Neural progenitor cell (in vitro differentiated cells): ENCODE results near the gene HOXA5. TPM values are rescaled to one million over a fixed set of nuclear protein-coding genes. Genes with fewer than 3 reads are reported as not detected.

Experiments
- DNase-seq: peaks from one replicate; pipeline ENCODE4 v3.0.0-alpha.2; 2016; ENCODE audit warnings: low spot score
- H2AFZ ChIP-seq: fragments of 200-600 bp; sonication (generic); replicated peaks from 2 replicates; pipeline ENCODE4 v1.6.1; 2016; ENCODE audit warnings: antibody characterized with exemption
- H3F3A ChIP-seq: fragments of 200-600 bp; sonication (generic); 2 replicates; pipeline ENCODE4 v1.6.1; 2016; ENCODE audit warnings: antibody characterized with exemption, low read depth
- H3K27ac ChIP-seq: fragments of 200-600 bp; sonication (generic); 2 replicates; pipeline ENCODE4 v1.5.1; 2016; ENCODE audit warnings: mild to moderate bottlenecking
- H3K27me3 ChIP-seq: fragments of 200-600 bp; sonication (generic); 2 replicates; pipeline ENCODE4 v1.6.1; 2016; ENCODE audit warnings: mild to moderate bottlenecking, moderate library complexity
- H3K36me3 ChIP-seq: fragments of 200-600 bp; sonication (generic); 2 replicates; pipeline ENCODE4 v1.5.1; 2016
- H3K4me1 ChIP-seq: fragments of 200-600 bp; sonication (generic); 2 replicates; pipeline ENCODE4 v1.6.1; 2016; ENCODE audit warnings: mixed run types
- H3K4me2 ChIP-seq: fragments of 200-600 bp; sonication (generic); 2 replicates; pipeline ENCODE4 v1.6.1; 2016
- H3K4me3 ChIP-seq: fragments of 200-600 bp; sonication (generic); 2 replicates; pipeline ENCODE4 v1.5.1; 2016
- H3K79me2 ChIP-seq: fragments of 200-600 bp; sonication (generic); 2 replicates; pipeline ENCODE4 v1.6.1; 2016; ENCODE audit warnings: low read depth
- H3K9ac ChIP-seq: fragments of 200-600 bp; sonication (generic); 2 replicates; pipeline ENCODE4 v1.6.1; 2016
- H3K9me3 ChIP-seq: fragments of 200-600 bp; sonication (generic); 2 replicates; pipeline ENCODE4 v1.5.1; 2016; ENCODE audit warnings: low read depth
- H4K20me1 ChIP-seq: fragments of 200-600 bp; sonication (generic); 2 replicates; pipeline ENCODE4 v1.6.1; 2016; ENCODE audit warnings: low read depth
- H3K27ac Mint-ChIP-seq: 3 replicates; pipeline ENCODE4 v1.8.0; 2021; ENCODE audit warnings: mixed read lengths
- H3K27me3 Mint-ChIP-seq: 2 replicates; pipeline ENCODE4 v1.8.0; 2022; ENCODE audit warnings: low read depth, mild to moderate bottlenecking, inconsistent platforms, moderate library complexity, mixed read lengths; ENCODE audit not compliant: insufficient read depth
- H3K36me3 Mint-ChIP-seq: 3 replicates; pipeline ENCODE4 v1.8.0; 2021; ENCODE audit warnings: mixed read lengths
- H3K4me1 Mint-ChIP-seq: 3 replicates; pipeline ENCODE4 v1.8.0; 2021; ENCODE audit warnings: mixed read lengths
- H3K4me3 Mint-ChIP-seq: 3 replicates; pipeline ENCODE4 v1.8.0; 2021; ENCODE audit warnings: mild to moderate bottlenecking, moderate library complexity, mixed read lengths
- H3K9me3 Mint-ChIP-seq: 3 replicates; pipeline ENCODE4 v1.8.0; 2020; ENCODE audit warnings: mixed read lengths
- EZH2 ChIP-seq: fragments of 200-600 bp; sonication (generic); IDR thresholded peaks from 2 replicates; pipeline ENCODE4 v1.6.1; 2017; ENCODE audit warnings: antibody characterized with exemption, mild to moderate bottlenecking, moderate library complexity
- EZH2phosphoT487 ChIP-seq: fragments of 200-600 bp; sonication (generic); IDR thresholded peaks from 2 replicates; pipeline ENCODE4 v1.6.1; 2017; ENCODE audit warnings: antibody characterized with exemption
- total RNA-seq: library from RNA; depleted of rRNA; stranded (reverse); fragments of >200 nt; gene quantifications from 2 replicates; pipeline ENCODE4 v1.2.3, GENCODE V29; 2015; ENCODE audit warnings: low replicate concordance
- TF ChIP-seq, protein P1 (sequence below): fragments of 200-600 bp; sonication (generic); IDR thresholded peaks from 2 replicates; pipeline ENCODE4 v1.5.1; 2017; ENCODE audit warnings: antibody characterized with exemption, mild to moderate bottlenecking

The HOXA5 gene
- total RNA-seq, 1 donor from 2014 or later: not detected

DNA sequence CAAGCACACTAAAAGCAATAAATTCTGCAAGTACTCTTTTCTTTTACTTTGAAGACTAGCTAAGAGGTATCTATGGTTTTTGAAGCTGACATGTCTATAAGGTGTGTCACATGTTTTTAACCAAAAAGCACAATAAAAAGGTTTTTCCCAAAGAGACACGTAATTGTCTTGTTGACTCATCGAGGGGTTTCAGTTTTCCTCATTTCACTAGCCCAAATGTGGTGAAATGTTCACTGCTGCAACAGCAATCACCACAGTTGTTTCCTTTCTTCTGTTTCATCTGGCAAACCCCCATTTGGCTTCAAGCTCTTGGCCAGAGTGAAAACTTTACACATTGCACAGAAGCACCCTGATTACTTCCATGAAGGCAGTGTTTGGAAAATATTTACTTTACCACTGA, 9.1 kb downstream of the HOXA5 start:
- Histone ChIP-seq H4K20me1 (peaks cover 81% of the 10 kb centered on the region), H3F3A (no peaks in the 10 kb centered on the region), H3K9ac (no peak overlapping the region), H3K27ac (no peak overlapping the region), H2AFZ (no peak overlapping the region), H3K4me1 (peaks cover under 1% of the 10 kb centered on the region), H3K36me3 (no peaks in the 10 kb centered on the region), H3K79me2 (no peaks in the 10 kb centered on the region), H3K9me3 (no peaks in the 10 kb centered on the region), H3K4me3 (no peak overlapping the region), H3K4me2 (no peak overlapping the region), H3K27me3 (peaks cover 100% of the 10 kb centered on the region)
- Mint-ChIP-seq H3K9me3 (peaks cover 15% of the 10 kb centered on the region), H3K36me3 (peaks cover 2% of the 10 kb centered on the region), H3K4me3 (no peak overlapping the region), H3K27me3 (peaks cover 83% of the 10 kb centered on the region), H3K4me1 (no peaks in the 10 kb centered on the region), H3K27ac (no peak overlapping the region)
- TF ChIP-seq, protein P1, sequence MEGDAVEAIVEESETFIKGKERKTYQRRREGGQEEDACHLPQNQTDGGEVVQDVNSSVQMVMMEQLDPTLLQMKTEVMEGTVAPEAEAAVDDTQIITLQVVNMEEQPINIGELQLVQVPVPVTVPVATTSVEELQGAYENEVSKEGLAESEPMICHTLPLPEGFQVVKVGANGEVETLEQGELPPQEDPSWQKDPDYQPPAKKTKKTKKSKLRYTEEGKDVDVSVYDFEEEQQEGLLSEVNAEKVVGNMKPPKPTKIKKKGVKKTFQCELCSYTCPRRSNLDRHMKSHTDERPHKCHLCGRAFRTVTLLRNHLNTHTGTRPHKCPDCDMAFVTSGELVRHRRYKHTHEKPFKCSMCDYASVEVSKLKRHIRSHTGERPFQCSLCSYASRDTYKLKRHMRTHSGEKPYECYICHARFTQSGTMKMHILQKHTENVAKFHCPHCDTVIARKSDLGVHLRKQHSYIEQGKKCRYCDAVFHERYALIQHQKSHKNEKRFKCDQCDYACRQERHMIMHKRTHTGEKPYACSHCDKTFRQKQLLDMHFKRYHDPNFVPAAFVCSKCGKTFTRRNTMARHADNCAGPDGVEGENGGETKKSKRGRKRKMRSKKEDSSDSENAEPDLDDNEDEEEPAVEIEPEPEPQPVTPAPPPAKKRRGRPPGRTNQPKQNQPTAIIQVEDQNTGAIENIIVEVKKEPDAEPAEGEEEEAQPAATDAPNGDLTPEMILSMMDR: no peak
- TF ChIP-seq EZH2phosphoT487 (no peak), EZH2 (no peak)
- DNase-seq: no peak

DNA sequence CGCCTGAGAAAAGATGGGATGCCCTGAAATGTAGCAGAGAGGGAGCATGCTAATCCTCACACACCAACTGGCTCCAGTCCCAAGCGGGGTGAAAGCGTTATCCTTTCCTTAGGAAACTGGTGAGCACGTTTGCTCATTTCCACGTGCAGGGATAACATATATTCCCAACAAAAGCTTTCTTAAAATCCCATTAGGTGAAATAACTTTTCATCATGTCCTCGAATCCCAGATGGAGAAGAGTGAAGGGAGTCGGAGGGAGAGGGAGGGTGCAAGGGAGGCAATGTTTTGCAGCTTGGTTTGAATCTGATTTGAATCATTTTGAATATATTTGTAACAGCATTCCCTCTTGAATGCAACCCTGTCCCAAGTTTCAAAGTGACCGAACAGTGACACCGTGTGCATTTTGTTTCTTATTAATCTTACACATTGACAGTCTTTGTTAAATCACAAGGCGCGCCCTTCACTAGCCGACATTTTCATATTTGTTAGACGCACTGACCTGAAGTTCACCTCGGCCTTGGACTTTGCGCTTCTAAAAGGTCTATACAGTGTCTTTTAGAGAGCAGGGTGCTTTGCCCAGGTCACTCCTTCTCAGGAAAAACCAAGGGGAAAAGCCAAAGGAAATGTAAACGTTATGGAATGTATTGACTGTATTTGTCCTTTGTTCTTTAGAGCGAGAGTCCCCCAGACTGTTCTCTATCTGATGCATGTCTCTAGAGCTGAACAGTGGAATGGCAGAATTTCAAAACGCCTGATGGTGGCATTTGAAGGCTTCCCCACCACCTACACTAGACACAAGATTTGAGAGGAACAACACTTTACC, 9.9 kb downstream of the HOXA5 start:
- no peaks in the 10 kb centered on the region for H3F3A ChIP-seq
- DNase-seq: no peak
- peaks cover 79% of the 10 kb centered on the region for H4K20me1 ChIP-seq
- H3K4me3 Mint-ChIP-seq: no peak overlapping the region
- no peaks in the 10 kb centered on the region for H3K36me3 ChIP-seq
- H3K9ac ChIP-seq: no peak overlapping the region
- H2AFZ ChIP-seq: no peak overlapping the region
- H3K79me2 ChIP-seq: no peaks in the 10 kb centered on the region
- no peaks in the 10 kb centered on the region for H3K9me3 ChIP-seq
- H3K4me3 ChIP-seq: no peak overlapping the region
- peaks cover 100% of the 10 kb centered on the region for H3K27me3 ChIP-seq
- TF ChIP-seq, protein P1: no peak
- TF ChIP-seq EZH2: peak; percentile 89
- peak; percentile 82 for TF ChIP-seq EZH2phosphoT487
- H3K27me3 Mint-ChIP-seq: peaks cover 86% of the 10 kb centered on the region
- H3K4me2 ChIP-seq: no peak overlapping the region
- H3K27ac ChIP-seq: no peak overlapping the region
- no peak overlapping the region for H3K27ac Mint-ChIP-seq
- H3K4me1 ChIP-seq: no peaks in the 10 kb centered on the region
- H3K36me3 Mint-ChIP-seq: peaks cover 2% of the 10 kb centered on the region
- H3K4me1 Mint-ChIP-seq: no peaks in the 10 kb centered on the region
- H3K9me3 Mint-ChIP-seq: peaks cover 21% of the 10 kb centered on the region

DNA sequence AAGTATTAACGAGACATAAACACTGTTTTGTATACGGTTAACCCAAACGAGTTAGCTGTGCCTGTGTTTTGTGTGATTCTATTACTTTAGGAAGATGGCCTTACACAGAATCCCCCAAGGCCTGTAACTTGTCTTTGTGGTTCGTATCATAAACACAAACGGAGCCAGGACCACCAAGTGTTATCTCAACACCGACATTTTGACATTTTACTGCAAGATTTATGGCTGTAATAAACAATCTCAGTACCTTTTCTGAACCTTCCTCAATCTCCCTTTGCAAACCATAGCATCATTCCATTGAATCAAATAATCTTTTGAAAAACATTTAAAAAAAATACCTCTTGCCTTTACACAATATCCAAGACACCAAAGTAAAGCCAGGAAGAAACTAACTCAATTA, 10.5 kb downstream of the HOXA5 start:
- H3K27ac ChIP-seq: no peak overlapping the region
- Mint-ChIP-seq H3K27me3 (peaks cover 86% of the 10 kb centered on the region), H3K4me3 (no peak overlapping the region), H3K9me3 (peaks cover 21% of the 10 kb centered on the region), H3K4me1 (no peaks in the 10 kb centered on the region), H3K36me3 (peaks cover 2% of the 10 kb centered on the region), H3K27ac (no peak overlapping the region)
- no peak overlapping the region for H3K4me2 ChIP-seq
- no peak overlapping the region for H2AFZ ChIP-seq
- H3K9me3 ChIP-seq: no peaks in the 10 kb centered on the region
- H3K4me1 ChIP-seq: no peaks in the 10 kb centered on the region
- no peaks in the 10 kb centered on the region for H3F3A ChIP-seq
- TF ChIP-seq, protein P1: no peak
- TF ChIP-seq EZH2 (no peak), EZH2phosphoT487 (no peak)
- H3K9ac ChIP-seq: no peak overlapping the region
- H3K36me3 ChIP-seq: no peaks in the 10 kb centered on the region
- no peak overlapping the region for H3K4me3 ChIP-seq
- H3K79me2 ChIP-seq: no peaks in the 10 kb centered on the region
- peaks cover 78% of the 10 kb centered on the region for H4K20me1 ChIP-seq
- no peak for DNase-seq
- peaks cover 100% of the 10 kb centered on the region for H3K27me3 ChIP-seq
